GM12801 (cell line): Measurements from ENCODE around the gene KLHDC9.

ENCODE experiments used
- CTCF ChIP-seq: IDR thresholded peaks from one replicate; pipeline ENCODE4 v1.5.1; 2011; ENCODE audit warnings: control low read depth; ENCODE audit not compliant: insufficient read length; ENCODE audit errors: extremely low read depth

The KLHDC9 gene, protein sequence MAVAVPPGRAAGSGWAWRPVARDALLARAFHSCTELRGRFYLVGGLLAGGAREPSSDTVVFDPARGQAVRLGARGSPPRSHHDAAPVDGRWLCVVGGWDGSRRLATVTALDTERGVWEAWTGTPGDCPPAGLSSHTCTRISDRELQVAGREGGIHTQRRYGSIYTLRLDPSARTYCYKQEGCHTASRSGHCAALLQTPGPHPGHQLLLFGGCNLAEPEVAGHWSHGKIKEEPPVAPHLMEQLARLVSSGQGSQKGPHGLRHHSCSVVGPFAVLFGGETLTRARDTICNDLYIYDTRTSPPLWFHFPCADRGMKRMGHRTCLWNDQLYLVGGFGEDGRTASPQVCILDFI

DNA sequence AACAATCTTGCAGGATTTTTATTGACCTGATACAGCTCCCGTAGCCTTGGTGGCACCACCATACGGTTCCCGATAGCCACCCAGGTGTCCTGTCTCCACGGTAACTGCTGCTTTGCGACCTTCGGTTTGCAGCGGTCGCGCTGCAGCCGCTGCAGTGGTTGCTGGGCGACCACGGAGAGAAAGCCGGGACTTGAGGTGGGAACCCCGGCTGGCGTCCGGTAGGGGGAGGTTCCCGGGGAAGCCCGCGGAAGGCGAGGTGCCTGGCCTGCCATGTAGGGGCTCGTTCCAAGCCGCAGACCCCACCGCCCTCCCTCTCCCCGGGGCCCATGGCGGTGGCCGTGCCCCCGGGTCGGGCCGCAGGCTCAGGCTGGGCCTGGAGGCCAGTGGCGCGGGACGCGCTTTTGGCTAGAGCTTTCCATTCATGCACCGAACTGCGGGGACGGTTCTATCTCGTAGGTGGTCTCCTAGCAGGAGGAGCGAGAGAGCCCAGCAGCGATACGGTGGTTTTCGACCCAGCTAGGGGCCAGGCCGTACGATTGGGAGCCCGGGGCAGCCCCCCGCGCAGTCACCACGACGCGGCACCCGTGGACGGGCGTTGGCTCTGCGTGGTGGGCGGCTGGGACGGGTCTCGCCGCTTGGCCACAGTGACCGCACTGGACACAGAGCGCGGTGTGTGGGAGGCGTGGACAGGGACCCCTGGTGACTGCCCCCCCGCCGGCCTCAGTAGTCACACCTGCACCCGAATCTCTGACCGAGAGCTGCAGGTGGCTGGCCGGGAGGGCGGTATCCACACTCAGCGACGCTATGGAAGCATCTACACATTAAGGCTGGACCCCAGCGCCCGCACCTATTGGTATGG, at the start of gene KLHDC9:
KLHDC9 (plus strand) TSS at position 152 of the 859 bp plus-strand sequence; CDS start at position 327, 175 bp downstream.
- no peak for TF ChIP-seq CTCF

- no peak for TF ChIP-seq CTCF
Measured at GRCh38 chr1:161048949-161049722, 49.0 kb upstream of the KLHDC9 start.

DNA sequence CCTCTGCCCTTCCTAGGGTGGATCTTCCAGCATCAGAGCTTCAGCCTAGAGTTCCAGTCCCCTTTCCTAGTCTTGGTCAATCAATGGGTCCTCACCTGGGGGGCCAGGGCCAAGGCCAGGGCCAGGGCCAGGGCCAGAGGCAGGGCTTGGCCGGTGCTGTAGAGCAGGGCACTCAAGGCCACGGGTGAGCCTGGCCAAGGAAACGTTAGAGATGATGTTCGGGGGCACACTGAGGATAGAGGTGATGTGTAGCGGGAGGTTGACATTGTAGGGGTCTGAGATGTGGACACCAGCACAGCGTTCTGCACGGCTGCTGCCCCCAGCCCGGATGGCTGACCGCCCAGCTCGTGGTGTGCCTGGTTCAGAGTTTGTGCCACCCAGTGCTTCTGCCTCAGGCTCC, 46.9 kb upstream of the KLHDC9 start:
- no peak for TF ChIP-seq CTCF

DNA sequence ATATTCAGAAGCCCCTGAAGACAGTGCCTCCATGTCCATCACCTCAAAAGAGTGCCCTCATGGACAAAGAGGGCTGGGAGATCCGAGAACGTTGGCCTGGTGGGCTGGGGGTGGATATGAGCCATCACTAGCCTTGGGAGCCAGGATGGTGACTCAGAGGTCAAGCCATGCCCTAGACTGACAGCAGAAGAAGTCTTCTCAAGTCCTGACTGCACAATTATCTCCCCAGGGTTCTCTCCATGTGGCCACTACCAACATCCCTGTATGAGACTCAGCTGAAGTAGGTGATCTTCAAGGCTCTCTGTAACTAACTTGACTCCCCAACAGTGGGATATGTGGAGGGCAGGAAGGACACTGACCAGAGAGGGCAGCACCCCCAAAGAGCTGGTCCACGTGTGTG, 45.3 kb upstream of the KLHDC9 start:
- no peak for TF ChIP-seq CTCF

DNA sequence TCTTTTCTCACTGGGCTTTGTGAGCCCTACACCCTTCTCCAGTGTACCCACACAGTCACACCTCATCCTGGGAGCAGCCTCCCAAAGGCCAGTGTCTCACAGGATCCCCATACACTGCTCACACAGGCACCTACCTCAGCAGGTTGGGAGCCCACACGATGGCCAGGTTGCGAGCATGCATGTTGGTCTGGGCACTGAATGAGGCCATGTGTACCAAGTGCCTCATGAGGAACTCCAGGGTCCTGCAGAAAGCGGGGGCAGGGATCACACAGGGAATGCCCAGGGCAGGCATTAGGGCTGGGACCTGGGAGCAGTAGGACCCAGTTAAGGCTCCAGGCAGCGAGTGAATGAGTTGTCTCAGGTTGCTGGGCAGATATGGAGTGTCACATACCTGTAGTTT, 43.9 kb upstream of the KLHDC9 start:
- no peak for TF ChIP-seq CTCF

GRCh38 chr1:161054805-161055204, 43.4 kb upstream of the KLHDC9 start:
- no peak for TF ChIP-seq CTCF

- TF ChIP-seq CTCF: no peak
Measured at GRCh38 chr1:161059293-161059692, 38.9 kb upstream of the KLHDC9 start.
